GM19193 (cell line): Measurements from ENCODE around the gene MRS2.

ENCODE experiments used
- POLR2A ChIP-seq: IDR thresholded peaks from 4 replicates; pipeline ENCODE4 v1.6.1; 2011; ENCODE audit not compliant: insufficient read depth, insufficient read length; ENCODE audit errors: extremely low read depth

The MRS2 gene

DNA sequence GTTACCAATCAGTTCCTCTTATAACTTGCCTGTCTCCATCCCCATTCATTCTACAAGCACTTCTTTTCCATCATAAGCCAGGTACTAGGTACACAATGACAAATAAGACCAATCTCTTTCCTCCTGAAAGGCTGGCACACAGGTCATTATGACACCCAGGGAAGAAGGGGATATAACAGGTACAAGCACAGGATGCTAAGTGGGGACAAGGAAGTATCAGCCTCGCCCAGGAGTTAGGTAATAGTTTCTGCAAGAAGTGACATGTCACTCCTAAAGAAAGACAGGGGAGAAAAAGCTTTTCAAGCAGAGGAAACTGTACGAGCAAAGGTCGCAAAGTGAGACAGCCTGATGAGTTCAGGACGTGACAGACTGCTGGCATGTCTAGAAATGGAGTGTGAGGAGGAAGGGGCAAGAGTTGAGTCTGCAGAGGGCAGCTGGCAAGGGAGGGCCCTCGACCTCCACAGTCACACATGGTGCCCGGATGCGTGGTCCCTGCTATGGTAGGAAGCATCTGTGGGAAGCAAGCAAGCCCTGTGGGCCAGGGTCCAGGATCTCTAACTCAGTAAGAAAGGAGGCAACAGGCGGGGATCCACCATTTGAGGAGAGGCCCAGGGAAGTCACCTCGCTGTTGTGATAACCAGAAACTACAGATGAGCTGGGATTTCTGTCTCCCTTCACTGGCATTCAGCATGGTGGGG lies 46.2 kb downstream of the MRS2 start:
- no peak for TF ChIP-seq POLR2A

DNA sequence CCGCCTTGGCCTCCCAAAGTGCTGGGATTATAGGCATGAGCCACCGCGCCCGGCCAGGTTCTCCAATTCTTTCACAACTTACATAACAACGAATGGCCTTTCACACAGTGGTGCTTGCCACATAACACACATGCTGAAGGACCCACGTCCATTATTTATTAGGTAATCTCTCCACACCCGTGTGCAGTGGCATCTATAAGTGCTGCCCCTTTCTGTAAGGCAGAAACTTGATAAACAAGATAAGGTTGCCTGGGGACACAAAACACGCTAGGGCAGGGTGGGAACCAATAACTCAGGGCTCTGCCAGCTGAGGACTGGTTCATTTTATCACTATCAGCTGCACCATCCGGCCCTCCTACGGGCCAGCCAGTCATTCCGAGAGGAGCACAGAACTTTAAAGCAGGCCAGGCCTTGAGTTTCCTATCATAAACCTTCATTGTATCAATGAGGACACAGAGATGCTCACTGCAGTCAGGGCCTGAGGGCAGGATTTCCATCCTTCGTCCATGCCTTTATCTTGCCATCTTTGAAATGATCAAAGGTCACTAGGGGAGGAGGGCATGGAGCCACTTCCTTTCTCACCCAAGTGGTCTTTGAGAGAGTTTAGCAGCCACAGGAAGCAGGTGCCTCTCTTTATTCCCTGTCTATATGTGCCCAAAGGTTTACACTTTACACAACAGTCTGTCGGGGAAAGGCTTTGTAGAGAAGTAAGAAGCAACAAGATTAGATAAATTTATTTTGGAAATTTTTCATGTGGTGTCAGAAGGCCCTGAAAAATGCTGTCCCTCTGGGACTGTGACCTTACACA lies 49.0 kb downstream of the MRS2 start:
- TF ChIP-seq POLR2A = no peak

DNA sequence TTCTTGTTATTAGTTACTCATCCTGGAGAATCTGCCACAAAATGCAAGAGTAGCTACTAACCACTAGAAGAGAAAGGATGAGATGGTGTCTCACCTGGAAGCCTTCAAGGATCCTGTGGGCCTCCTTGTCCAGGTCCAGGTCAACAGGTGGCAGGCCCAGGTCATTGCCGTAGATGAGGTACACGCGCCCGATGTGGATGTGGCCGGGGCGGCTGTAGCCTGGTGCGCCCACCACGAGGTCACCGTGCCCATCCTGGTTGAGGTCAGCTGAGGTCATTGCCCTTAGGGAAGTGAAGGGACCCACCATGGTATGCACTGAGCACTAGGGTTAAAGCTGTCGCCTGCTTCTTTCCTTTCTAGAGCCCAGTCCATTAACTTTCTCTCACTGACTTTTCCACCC lies 51.2 kb downstream of the MRS2 start:
- TF ChIP-seq POLR2A = no peak

DNA sequence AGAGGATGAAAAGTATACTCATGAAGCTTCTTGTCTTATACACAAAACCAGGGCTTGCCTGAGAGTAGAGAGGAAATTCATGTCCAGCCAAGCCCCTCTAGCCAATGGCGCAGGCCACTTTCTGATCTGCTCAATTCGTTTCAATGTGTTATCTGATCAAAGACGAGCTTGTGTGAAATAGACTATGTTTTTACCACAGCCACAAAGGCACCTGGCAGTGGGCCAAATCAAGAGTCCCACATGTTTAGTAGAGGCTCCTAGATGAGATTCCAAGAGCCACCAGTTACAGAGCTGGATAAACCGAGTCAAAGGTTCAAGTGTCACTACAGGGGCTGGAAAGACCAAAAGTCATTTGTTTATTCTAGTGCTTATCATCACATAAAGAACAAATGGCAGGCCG lies 51.7 kb downstream of the MRS2 start:
- TF ChIP-seq POLR2A = no peak

- TF ChIP-seq POLR2A = no peak
Observed at GRCh38 chr6:24455061-24455460, 52.3 kb downstream of the MRS2 start.

DNA sequence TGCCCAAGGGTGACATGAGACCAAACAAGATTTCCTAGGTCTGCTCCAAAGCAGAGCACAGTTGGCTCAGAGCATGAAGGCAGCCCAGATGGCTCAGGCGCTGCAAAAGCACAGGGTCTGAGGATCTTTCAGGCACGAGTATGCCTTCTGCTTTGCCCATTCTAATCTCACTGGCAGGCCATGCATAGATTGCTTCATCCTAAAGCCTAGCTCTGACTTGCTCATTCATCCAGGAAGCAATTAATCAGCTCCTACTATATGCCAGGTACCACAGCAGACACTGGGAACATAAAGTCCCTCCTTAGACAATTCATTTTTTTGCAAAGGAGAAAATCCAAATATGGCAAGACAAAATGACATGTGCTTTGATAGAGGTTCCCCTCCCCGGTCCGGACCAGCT lies 55.4 kb downstream of the MRS2 start:
- TF ChIP-seq POLR2A = no peak

- TF ChIP-seq POLR2A = no peak
Observed at GRCh38 chr6:24458941-24459340, 56.2 kb downstream of the MRS2 start.

GRCh38 chr6:24460966-24461365 lies 58.2 kb downstream of the MRS2 start:
- TF ChIP-seq POLR2A = no peak

DNA sequence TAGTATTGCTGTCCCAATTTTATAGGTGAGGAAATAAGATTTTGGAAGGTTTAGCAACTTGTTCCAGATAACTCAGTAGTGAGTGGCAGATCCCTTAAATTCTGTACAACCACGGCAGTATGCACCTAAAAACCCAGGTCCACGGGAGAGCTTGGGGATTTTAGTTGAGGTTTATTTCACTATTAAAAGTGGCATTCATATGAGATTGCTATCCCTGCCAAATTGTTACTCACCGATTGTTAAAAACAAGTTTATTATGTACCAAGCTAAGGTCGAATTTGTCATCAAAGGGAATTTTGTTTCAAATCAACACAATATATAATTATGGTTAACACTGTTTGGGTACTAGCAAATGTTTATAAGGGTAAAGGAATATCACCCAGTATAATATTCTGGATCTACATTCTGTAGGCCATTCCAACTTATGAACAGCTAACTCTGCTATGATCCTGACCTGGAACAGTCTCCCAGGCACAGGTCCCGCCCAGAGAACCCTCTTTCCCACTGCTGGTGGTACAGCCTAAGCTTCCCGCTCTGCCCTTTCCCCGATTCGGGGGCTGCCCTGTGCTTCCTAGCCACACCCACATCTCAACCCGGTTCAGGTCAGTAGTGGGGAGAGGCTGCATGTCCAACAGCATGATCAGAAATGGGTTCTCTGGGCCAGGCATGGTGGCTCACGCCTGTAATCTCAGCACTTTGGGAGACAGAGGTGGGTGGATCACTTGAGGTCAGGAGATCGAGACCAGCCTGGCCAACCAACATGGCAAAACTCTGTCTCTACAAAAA lies 61.7 kb downstream of the MRS2 start:
- no peak for TF ChIP-seq POLR2A

DNA sequence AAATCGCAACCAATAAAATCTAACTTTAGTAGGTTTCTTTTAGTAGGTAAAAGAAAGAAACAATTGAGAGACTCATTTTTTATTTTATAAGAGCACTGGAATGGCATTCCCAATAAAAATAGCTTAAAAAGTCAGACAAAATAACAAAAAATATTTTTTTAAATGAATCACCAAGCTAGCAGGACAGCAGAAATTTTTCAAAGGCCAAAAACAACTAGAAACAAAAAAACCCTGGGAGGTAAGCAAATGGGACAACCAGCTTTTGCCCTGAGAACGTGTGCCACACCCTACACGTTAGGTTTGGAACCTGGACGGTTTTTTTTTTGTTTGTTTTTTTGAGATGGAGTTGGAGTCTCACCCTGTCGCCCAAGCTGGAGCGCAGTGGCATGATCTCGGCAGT lies 67.1 kb downstream of the MRS2 start:
- TF ChIP-seq POLR2A = no peak

DNA sequence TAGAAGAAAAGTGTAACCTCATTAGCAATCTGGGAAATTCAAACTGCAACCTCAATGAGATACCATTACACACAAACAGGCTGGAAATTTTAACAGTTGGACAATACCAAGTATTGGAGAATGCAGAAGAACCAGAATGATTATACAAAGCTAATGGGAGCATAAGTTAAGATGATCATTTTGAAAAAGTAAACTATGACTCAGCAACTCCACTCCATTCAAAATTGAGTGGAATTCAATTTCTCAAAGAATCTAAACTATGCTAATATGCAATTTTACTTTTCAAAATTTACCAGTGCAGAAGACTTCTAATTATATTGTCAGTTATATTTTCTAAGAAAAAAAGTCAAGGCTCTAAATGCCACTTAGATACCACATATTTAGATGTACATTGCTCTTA lies 69.4 kb downstream of the MRS2 start:
- TF ChIP-seq POLR2A = no peak
